SK-N-DZ (cell line): Measurements from ENCODE around the gene SIM2.

Experiments
- DNase-seq: peaks from one replicate; pipeline ENCODE4 v3.0.0-alpha.2; 2015; ENCODE audit warnings: low spot score

SIM2 gene

DNA sequence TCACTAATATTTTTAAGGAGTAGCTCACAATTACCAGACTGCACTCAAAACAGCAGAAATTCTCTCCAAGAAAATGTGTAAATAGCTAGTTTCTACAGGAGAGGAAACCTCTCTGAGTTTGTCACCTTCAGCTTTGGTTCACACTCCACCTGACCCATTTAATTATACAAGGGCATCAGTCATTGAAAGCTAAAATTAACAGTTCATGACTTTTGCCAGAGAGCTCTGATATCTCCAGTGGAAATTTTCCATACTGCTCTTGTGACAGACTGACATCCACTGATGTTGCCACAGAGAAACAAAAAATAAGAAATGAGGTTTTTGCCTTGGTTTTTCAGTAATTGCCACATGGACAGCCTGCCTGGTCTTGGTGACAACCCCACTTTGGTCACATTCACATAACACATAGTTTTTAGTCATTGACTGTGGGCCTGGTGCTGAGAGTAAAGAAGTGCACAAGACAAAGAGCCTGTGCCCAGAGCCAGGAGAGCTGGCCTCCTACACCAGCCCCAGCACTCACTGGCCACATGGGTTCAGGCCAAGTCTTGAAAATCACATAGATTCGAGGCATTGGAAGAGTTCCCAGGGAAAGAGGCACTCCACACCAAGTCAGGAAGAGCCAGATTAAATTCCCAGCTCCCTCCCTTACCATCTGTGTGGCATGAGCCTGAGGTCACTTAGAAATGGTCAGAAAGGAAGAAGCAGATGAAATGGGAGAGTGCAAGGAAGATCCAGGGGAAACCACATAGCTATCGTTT lies 13.8 kb upstream of the SIM2 start:
- no peak for DNase-seq

DNA sequence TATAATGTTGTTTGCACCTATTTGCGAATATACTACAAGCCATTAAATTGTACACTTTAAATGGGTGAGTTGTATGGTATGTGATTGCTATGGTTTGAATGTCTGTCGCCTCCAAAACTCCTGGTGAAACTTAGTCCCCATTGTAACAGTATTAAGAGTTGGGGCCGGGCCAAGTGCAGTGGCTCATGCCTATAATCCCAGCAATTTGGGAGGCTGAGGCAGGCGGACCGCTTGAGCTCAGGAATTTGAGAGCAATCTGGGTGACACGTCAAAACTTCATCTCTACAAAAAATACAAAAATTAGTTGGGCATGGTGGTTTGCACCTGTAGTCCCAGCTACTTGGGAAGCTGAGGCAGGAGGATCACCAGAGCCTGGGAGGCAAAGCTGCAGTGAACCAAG lies 12.0 kb upstream of the SIM2 start:
- DNase-seq, result no peak

DNA sequence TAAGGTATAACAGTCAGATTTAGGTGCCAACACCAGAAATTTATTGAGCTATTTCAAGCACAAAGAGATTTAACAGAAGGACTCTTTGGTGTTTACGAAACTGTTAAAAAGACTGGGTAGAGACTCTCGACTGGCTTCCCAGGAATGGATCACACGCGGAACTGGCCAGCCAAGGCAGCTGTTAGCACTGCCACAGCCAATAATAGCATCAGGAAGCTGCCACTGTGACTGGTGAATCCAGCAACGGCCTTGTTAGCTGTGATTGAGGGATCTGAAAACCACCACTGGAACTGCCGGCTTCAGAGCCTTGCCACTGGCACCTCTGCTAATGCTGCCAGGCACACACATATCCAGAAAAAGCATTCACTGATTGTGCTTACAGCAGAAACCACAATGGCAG lies 10.6 kb upstream of the SIM2 start:
- no peak for DNase-seq

DNA sequence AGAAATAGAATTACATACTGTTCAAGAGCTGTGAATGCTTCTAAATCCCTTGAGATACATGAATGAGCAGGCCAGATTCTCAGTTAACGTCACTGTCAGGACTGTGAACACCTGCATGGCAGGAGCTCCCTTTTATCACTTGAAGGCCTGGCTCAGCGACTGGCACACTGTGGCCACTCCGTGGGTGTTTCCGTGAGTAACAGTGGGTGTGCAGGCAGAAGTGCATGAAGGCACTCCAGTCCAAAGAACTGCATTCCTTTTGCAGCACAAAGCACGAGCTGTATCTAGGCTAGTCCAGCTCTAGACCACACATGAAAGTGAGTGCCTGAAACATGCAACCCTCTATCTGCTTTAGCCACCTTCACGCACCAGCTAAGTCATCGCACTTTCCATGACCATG lies 9.6 kb upstream of the SIM2 start:
- DNase-seq, result no peak

DNA sequence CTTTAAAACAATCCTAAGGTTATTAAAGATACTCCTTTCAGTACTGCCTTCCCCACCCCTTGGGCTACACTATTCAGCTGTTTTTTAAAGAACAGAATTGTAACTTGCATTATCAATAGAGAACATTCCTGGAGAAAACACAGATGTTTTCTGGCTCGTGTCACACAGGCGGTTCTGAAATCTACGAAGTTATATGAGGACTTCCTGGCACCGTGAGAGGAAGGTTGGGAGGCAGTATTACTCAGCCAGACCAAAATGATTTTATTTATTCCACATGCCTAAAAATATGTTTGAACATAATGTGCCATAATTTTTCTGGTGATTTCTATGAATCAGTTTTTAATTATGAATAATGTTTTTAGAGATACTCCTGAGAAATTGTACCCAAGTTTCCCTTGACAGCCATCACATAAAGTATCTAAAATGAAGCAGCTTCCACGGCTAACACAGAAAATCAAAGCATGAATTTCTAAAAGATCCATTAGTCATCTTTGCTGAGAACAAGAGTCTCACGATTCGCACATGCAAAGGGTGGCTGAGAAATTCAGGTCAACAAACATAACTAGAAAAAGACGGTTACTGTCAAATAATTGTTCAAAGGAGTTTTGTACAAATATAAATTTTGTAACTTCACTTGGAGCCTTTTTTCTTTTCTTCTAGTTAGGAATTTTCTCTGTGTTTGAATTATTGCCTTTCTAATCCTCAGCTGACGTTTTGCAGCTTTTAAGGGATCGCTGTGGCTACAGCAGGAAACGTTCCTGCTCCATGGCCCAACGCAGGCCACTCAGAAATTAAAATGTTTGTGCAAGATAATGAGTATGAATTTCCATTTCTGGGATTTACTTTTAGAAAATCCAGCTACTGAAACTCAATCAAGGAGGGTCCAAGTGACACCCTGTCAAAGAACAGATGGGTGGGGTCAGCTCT lies 8.0 kb upstream of the SIM2 start:
- DNase-seq, result no peak

DNA sequence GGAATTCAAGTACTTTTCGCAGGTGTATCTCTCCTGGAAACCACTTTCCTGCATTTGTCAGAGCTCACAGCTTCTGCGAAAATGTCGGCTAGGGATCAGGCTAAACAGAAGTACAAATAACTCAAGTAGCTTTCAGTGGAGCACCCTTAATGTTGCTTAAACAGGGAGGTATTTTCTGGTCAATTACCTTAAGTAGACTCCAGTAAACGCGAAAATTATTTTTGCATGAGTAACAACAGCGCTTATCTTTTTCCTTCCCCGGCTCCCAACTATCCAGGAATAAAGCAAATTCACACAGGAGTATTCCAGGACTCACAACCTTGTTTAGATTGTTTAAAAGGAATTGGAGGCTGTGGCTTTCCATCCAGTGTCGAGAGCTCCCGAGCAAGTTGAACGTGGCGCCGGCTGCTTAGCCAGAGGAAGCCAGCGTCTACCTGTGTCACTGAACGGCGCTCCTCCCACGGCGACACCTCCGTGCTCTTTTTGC lies 7.3 kb upstream of the SIM2 start:
- DNase-seq, result no peak

DNA sequence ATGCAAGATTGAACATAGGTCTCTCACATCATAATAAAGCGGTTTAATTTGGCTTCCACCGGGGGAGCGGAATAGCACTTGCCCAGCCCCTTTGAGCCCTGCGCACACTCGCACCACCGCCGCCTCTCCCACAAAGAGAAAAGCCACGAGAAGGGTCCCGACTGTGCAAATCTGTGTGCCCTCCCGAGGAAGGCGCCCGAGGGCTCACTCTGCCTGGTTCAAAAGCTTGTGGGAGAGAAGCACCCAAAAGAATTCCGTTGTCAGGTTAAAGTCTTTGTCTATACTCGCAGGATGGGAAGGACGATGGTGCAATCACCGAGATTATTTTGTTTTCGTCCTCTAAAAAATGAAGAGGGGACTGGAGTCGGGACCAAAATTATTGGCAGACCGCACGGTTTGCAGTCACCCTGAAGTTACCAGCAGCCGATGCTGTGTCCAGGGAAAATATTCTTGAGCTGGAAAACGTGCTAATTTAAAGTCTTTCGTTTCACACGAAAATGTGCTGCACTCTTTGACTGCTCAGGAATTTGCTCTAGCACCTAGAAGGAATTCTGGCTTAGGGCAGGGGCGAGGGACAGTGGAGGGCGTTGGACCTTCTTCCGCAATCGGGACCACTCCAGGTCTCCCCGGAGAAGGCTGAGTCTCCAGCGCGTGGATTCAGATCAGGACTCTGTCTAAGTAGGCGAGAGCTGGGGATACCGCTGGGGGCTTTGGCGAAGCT lies 6.6 kb upstream of the SIM2 start:
- DNase-seq, result no peak

DNA sequence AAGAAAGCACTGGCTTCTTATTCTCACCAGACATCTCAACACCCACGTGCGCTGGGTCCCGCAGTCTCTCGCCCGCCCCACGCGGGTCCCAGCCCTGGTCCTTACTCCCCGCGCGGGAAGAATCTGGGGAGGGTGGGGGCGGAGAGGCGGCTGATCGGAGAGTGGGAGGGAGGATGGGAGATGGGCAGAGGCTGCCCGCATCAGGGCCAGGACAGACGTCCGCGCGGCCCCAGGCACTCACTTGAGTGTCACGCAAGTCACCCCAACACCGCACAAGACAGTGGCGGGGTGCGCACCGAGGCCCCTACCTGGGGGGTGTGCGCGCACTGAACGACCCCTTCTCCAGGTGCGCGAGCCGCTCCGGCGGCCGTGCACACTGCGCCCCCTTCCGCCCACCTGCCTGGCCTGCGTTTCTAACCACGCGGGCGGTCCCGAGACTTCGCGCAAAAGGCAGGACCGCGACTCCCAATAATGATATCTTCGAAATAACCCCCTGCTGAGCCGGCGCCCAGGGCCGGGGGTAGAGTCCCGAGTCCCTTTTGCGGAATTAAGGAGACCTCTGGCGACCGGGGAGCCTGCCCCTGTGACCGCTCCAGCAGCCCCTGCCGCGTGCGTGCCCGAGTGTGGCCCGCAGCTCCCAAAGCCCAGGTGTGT lies 6.0 kb upstream of the SIM2 start:
- no peak for DNase-seq

DNA sequence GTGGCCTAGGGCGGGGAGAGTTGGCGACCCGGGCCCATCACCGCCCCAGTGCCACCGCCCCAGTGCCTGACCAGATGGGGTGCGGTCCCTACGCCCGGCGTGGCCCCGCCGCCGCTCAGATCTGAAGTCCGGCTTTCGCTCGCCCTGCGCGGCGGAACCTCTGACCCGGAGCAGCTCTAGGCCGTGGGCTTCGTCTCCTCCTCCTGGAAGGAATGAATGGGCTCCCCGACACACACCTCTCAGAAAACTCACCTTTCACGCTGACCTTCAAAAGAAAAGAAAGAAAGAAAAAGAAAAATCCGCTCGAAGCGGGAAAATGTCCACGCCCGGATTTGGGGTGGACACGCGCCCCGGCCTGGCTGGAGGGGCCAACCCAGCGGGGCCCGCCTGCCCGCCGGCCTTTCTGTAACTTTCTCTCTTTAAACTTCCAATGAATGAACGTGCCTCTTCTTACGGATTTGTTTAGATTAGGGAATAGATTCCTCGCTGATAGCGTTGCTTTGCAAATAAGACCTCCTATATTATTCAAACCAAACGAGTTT lies 5.4 kb upstream of the SIM2 start:
- no peak for DNase-seq

DNA sequence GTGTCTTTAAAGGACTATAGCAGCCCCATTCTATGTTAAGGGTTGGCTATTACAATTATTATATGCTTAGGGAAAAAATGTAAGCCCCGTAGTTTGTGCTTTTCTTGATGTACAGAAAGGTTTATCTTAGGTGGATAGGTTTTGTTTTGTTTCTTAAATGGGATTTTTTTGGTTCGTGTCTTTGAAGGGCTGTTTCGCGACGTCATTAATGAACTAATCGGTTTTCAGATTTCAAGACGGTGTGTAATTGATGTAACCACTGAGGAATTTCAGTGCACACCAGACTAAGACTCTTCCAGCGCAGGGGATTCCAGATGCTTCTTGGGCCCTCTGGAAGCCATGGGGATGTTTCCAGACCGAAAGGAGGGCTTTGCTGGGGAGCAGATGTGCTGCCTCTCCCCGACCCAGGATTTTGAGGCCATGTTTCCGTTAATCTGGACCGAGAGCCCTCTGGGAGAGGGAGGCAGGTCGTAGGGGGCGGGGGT lies 4.8 kb upstream of the SIM2 start:
- no peak for DNase-seq

DNA sequence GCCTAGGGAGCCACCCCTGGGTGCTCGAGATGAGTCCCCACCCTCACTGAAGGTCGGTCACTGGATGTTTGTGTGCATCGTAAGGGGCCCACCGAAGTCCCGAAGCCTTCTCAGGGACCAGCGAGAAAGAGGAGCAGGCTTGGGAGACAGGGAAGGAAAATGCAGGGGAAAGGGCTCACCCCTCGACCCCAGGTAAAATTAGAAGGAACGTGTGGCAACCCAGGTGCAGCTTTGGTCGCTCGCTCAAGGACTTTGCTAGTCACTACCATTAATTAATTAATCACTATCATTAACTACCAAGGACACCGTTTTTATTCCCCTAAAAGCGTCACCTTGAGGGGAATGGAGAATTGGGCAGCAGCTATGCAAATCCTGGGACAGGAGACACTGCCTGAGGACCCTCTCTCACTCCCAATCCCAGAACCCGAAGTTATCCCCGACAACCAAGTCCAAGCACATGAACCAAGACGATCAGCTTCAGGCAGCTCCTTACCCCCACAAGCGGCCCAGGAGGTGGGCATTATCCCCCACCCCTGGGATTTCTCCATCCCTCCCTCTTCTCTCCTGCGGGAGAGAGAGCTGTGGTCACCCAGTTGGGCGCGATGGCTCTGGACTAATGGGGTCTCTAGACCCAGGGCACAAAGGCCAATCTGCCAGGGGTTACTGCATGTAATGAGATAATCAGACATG lies 4.2 kb upstream of the SIM2 start:
- no peak for DNase-seq

DNA sequence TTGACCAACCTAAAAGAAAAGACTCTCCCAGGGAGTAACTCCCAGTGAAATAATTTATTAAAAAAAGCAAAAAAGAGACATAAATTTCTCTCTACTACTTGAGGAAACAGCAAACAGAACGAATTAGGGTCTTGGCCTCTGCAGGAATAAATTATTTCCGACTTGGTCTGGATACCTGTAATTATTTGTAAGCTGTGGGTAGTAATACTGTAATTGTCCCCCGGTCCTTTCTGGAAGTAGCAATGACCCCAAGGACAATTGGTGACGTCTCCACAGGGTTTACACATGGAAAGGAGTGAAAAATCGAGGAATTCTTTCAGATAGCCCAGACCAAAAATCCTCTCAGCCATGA lies 3.7 kb upstream of the SIM2 start:
- no peak for DNase-seq

DNA sequence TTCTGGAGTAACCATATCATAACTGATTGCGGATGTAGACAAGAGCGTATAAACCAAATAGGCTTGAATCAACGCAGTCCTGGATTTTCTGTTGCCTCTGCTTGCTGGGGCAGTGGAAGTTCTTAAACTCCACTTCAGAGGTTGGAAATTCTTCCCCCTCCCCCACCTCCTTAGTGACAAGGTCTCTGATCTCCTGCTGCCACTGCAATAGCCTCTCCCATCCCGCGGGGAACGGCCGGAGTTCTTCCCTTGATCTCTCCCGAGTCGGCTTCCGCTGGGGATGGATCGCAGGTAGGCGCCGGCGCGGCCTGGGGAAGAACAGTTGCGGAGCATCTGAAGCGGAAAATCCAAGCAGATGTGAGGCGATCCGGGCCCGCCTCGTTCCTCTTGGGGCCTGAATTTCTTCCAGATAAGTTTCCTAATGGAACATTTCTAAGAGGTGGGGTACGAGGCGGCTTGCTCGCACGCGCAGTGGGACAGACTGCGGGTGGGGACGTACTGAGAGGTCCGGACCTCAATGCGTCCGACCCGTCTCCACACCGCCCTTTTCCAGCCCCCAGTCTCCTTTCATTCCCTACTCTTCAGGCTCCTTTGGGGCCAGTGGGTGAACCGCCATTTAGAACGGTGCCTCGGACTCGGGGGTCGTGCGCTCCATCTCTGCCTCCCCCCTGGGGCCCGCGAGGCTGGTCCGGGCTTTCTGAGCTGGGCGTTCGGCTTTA lies 3.1 kb upstream of the SIM2 start:
- no peak for DNase-seq

DNA sequence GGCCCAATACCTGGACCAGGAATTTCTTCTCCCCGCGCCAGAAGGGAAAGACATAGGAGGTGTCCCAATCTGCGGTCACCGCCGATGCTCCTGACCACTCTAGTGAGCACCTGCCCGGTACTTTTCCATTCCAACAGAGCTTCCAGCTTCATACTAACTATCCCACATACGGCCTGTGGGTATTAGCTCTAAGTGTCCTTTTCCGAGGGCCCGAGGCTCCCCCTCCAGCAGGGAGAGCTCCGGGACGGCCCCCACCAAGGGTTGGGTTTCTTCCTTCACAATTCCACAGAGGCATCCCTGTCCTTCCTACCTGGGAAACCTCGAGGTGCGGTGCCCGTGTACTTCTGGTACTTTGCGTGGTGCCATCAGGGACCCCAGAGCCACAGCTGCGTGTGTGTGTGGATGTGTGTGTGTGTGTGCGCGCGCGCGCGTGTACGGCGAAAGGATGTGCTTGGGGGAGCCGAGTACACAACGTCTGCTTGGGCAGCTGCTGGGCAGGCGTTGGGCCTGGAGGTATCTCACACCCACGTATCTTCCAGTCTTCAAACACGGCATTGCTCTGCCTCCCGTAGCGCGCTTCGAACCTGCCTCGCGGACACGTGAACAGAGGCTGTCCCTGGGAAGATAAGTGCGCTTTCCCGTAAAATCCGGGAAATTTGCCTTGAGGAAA lies 2.4 kb upstream of the SIM2 start:
- DNase-seq, result no peak

DNA sequence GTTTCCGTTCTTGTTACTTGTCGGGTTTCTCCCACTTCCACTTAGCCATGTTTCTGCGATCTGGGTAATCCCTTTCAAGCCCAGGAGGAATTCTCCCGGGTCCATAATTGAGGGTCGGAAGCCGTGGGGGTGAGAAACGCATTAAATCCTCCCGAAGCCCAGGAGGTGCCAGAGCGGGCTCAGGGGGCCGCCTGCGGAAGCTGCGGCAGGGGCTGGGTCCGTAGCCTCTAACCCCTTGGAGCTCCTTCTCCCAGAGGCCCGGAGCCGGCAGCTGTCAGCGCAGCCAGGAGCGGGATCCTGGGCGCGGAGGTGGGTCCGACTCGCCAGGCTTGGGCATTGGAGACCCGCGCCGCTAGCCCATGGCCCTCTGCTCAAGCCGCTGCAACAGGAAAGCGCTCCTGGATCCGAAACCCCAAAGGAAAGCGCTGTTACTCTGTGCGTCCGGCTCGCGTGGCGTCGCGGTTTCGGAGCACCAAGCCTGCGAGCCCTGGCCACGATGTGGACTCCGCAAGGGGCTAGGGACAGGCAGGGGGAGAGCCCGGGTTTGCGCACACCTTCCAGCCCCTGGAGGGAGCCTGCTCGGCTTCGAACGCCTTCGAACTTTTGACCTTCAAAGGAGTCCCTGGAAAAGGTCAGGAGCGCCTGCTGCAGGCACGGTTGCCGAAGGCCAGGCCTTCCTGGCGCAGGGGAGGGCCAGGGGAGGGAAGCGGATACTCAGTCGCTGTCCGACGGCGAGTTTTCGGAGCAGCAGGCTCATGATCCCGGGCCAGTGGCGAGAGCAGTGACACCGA lies 1.7 kb upstream of the SIM2 start:
- DNase-seq, result no peak

DNA sequence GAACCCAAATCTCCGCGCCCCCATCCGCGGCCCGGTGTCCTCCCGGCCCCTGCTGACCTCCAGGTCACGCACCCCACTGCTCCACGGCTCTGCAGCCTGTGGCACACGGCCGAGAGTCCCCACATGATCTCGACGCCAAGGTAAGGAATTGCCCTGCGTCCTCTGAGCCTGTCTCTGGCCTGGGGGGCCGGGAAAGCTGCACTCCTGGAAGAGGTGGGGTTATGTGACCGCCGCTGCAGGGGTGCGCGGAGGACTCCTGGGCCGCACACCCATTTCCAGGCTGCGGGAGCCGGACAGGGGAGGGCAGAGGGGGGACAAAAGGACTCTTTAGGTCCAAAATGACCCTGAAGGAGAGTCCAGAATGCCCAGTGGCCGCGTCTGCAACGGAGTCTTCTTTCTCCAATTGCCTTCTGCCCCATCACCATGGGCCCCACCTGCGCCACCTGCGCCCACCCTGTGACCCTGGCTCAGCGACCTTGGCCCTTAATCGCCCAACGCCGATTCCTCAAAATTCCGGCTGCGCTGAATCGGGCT lies 997 bp upstream of the SIM2 start:
- DNase-seq, result no peak

DNA sequence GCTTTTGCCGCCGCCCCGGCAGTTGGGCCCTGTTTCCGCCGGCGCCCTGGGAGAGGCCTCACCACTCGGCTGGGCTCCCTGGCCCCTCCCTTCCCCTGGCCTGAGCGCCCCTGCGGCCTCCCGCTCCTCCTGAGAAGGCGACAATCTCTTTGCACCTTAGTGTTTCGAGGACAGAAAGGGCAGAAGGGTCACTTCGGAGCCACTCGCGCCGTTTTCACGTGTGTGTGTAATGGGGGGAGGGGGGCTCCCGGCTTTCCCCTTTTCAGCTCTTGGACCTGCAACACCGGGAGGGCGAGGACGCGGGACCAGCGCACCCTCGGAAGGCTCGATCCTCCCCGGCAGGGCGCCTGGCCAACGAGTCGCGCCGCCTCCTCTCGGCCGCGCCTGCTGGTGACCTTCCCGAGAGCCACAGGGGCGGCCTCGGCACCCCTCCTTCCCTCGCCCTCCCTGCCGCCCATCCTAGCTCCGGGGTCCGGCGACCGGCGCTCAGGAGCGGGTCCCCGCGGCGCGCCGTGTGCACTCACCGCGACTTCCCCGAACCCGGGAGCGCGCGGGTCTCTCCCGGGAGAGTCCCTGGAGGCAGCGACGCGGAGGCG lies 432 bp upstream of the SIM2 start:
- no peak for DNase-seq
